Neural progenitor cell (in vitro differentiated cells): ENCODE measurements around the gene MSLN. TPM values are rescaled to one million over a fixed set of nuclear protein-coding genes. Genes with fewer than 3 reads are reported as not detected.

ENCODE experiments used
- DNase-seq: peaks from one replicate; pipeline ENCODE4 v3.0.0-alpha.2; 2016; ENCODE audit warnings: low spot score
- H2AFZ ChIP-seq: fragments of 200-600 bp; sonication (generic); replicated peaks from 2 replicates; pipeline ENCODE4 v1.6.1; 2016; ENCODE audit warnings: antibody characterized with exemption
- H3F3A ChIP-seq: fragments of 200-600 bp; sonication (generic); 2 replicates; pipeline ENCODE4 v1.6.1; 2016; ENCODE audit warnings: antibody characterized with exemption, low read depth
- H3K27ac ChIP-seq: fragments of 200-600 bp; sonication (generic); 2 replicates; pipeline ENCODE4 v1.5.1; 2016; ENCODE audit warnings: mild to moderate bottlenecking
- H3K27me3 ChIP-seq: fragments of 200-600 bp; sonication (generic); 2 replicates; pipeline ENCODE4 v1.6.1; 2016; ENCODE audit warnings: mild to moderate bottlenecking, moderate library complexity
- H3K36me3 ChIP-seq: fragments of 200-600 bp; sonication (generic); 2 replicates; pipeline ENCODE4 v1.5.1; 2016
- H3K4me1 ChIP-seq: fragments of 200-600 bp; sonication (generic); 2 replicates; pipeline ENCODE4 v1.6.1; 2016; ENCODE audit warnings: mixed run types
- H3K4me2 ChIP-seq: fragments of 200-600 bp; sonication (generic); 2 replicates; pipeline ENCODE4 v1.6.1; 2016
- H3K4me3 ChIP-seq: fragments of 200-600 bp; sonication (generic); 2 replicates; pipeline ENCODE4 v1.5.1; 2016
- H3K79me2 ChIP-seq: fragments of 200-600 bp; sonication (generic); 2 replicates; pipeline ENCODE4 v1.6.1; 2016; ENCODE audit warnings: low read depth
- H3K9ac ChIP-seq: fragments of 200-600 bp; sonication (generic); 2 replicates; pipeline ENCODE4 v1.6.1; 2016
- H3K9me3 ChIP-seq: fragments of 200-600 bp; sonication (generic); 2 replicates; pipeline ENCODE4 v1.5.1; 2016; ENCODE audit warnings: low read depth
- H4K20me1 ChIP-seq: fragments of 200-600 bp; sonication (generic); 2 replicates; pipeline ENCODE4 v1.6.1; 2016; ENCODE audit warnings: low read depth
- H3K27ac Mint-ChIP-seq: 3 replicates; pipeline ENCODE4 v1.8.0; 2021; ENCODE audit warnings: mixed read lengths
- H3K27me3 Mint-ChIP-seq: 2 replicates; pipeline ENCODE4 v1.8.0; 2022; ENCODE audit warnings: low read depth, mild to moderate bottlenecking, inconsistent platforms, moderate library complexity, mixed read lengths; ENCODE audit not compliant: insufficient read depth
- H3K36me3 Mint-ChIP-seq: 3 replicates; pipeline ENCODE4 v1.8.0; 2021; ENCODE audit warnings: mixed read lengths
- H3K4me1 Mint-ChIP-seq: 3 replicates; pipeline ENCODE4 v1.8.0; 2021; ENCODE audit warnings: mixed read lengths
- H3K4me3 Mint-ChIP-seq: 3 replicates; pipeline ENCODE4 v1.8.0; 2021; ENCODE audit warnings: mild to moderate bottlenecking, moderate library complexity, mixed read lengths
- H3K9me3 Mint-ChIP-seq: 3 replicates; pipeline ENCODE4 v1.8.0; 2020; ENCODE audit warnings: mixed read lengths
- CTCF ChIP-seq: fragments of 200-600 bp; sonication (generic); IDR thresholded peaks from 2 replicates; pipeline ENCODE4 v1.5.1; 2017; ENCODE audit warnings: antibody characterized with exemption, mild to moderate bottlenecking
- EZH2 ChIP-seq: fragments of 200-600 bp; sonication (generic); IDR thresholded peaks from 2 replicates; pipeline ENCODE4 v1.6.1; 2017; ENCODE audit warnings: antibody characterized with exemption, mild to moderate bottlenecking, moderate library complexity
- EZH2phosphoT487 ChIP-seq: fragments of 200-600 bp; sonication (generic); IDR thresholded peaks from 2 replicates; pipeline ENCODE4 v1.6.1; 2017; ENCODE audit warnings: antibody characterized with exemption
- total RNA-seq: library from RNA; depleted of rRNA; stranded (reverse); fragments of >200 nt; gene quantifications from 2 replicates; pipeline ENCODE4 v1.2.3, GENCODE V29; 2015; ENCODE audit warnings: low replicate concordance

MSLN gene
- total RNA-seq, 1 donor from 2014 or later = 0.82 TPM

- H3K4me2 ChIP-seq = no peak overlapping the region
These were observed 26.9 kb upstream of the MSLN start for GRCh38 chr16:733382-734207.

GRCh38 chr16:734208-734980 is 26.1 kb upstream of the MSLN start:
- peaks cover 2% of the 10 kb centered on the region for H3F3A ChIP-seq
- H3K79me2 ChIP-seq = no peaks in the 10 kb centered on the region
- H3K27ac ChIP-seq = no peak overlapping the region
- DNase-seq = no peak
- peaks cover 4% of the 10 kb centered on the region for H3K4me1 Mint-ChIP-seq
- H3K4me1 ChIP-seq = no peaks in the 10 kb centered on the region
- no peak overlapping the region for H3K4me3 ChIP-seq
- no peak overlapping the region for H3K9ac ChIP-seq
- H3K36me3 Mint-ChIP-seq = peaks cover 5% of the 10 kb centered on the region
- no peak overlapping the region for H3K4me3 Mint-ChIP-seq
- no peaks in the 10 kb centered on the region for H3K27me3 Mint-ChIP-seq
- H3K27me3 ChIP-seq = peaks cover 2% of the 10 kb centered on the region
- no peak overlapping the region for H3K27ac Mint-ChIP-seq
- H3K4me2 ChIP-seq = no peak overlapping the region
- TF ChIP-seq CTCF (no peak), EZH2phosphoT487 (no peak)
- H3K9me3 ChIP-seq = no peaks in the 10 kb centered on the region
- H3K9me3 Mint-ChIP-seq = no peaks in the 10 kb centered on the region
- peaks cover 2% of the 10 kb centered on the region for H4K20me1 ChIP-seq
- no peak overlapping the region for H2AFZ ChIP-seq
- no peaks in the 10 kb centered on the region for H3K36me3 ChIP-seq

More at GRCh38 chr16:733382-734207, 26.9 kb upstream of the MSLN start:
- peak; percentile 35 for DNase-seq
- Mint-ChIP-seq H3K4me3 (no peak overlapping the region), H3K27me3 (no peaks in the 10 kb centered on the region), H3K36me3 (peaks cover 5% of the 10 kb centered on the region), H3K27ac (no peak overlapping the region), H3K9me3 (no peaks in the 10 kb centered on the region), H3K4me1 (no peaks in the 10 kb centered on the region)
- no peaks in the 10 kb centered on the region for H3K4me1 ChIP-seq
- H3K4me3 ChIP-seq = no peak overlapping the region
- TF ChIP-seq EZH2 (no peak), CTCF (peak; percentile 38)
- no peaks in the 10 kb centered on the region for H3K79me2 ChIP-seq
- H3F3A ChIP-seq = peaks cover 8% of the 10 kb centered on the region
- H2AFZ ChIP-seq = no peak overlapping the region
- H3K27me3 ChIP-seq = peaks cover 10% of the 10 kb centered on the region
- no peak overlapping the region for H3K9ac ChIP-seq
- H3K36me3 ChIP-seq = no peaks in the 10 kb centered on the region
- H4K20me1 ChIP-seq = peaks cover 4% of the 10 kb centered on the region
- no peaks in the 10 kb centered on the region for H3K9me3 ChIP-seq
- H3K27ac ChIP-seq = no peak overlapping the region

GRCh38 chr16:734981-735881 is 25.3 kb upstream of the MSLN start:
- no peaks in the 10 kb centered on the region for H4K20me1 ChIP-seq
- H3K9ac ChIP-seq = no peak overlapping the region
- TF ChIP-seq EZH2 (no peak), EZH2phosphoT487 (no peak)
- H3K9me3 Mint-ChIP-seq = no peaks in the 10 kb centered on the region
- H3K79me2 ChIP-seq = peaks cover 6% of the 10 kb centered on the region
- H3K27me3 Mint-ChIP-seq = peaks cover 2% of the 10 kb centered on the region
- H3K27me3 ChIP-seq = no peaks in the 10 kb centered on the region
- no peak overlapping the region for H2AFZ ChIP-seq
- H3K4me1 ChIP-seq = peaks cover 5% of the 10 kb centered on the region
- H3K36me3 ChIP-seq = no peaks in the 10 kb centered on the region
- H3K4me3 ChIP-seq = no peak overlapping the region
- H3K27ac ChIP-seq = no peak overlapping the region
- H3K27ac Mint-ChIP-seq = no peak overlapping the region
- no peak for DNase-seq
- peaks cover 5% of the 10 kb centered on the region for H3K36me3 Mint-ChIP-seq
- H3K4me2 ChIP-seq = no peak overlapping the region
- no peak overlapping the region for H3K4me3 Mint-ChIP-seq
- H3F3A ChIP-seq = no peaks in the 10 kb centered on the region
- H3K9me3 ChIP-seq = no peaks in the 10 kb centered on the region
- peaks cover 8% of the 10 kb centered on the region for H3K4me1 Mint-ChIP-seq
